NCI-H1436 (cell line): ENCODE data around the gene SLX9.

Experiments used
- DNase-seq: peaks from one replicate; lab custom pipeline; 2025; lab: John Stamatoyannopoulos, UW

Gene SLX9

GRCh38 chr21:44977616-44978340 is 37.9 kb downstream of the SLX9 start:
- DNase-seq: no peak

GRCh38 chr21:44979687-44980561 is 40.1 kb downstream of the SLX9 start:
- DNase-seq: no peak

GRCh38 chr21:44980562-44981489 is 41.0 kb downstream of the SLX9 start:
- DNase-seq: no peak

GRCh38 chr21:44982558-44983250 is 42.9 kb downstream of the SLX9 start:
- no peak for DNase-seq

GRCh38 chr21:44983421-44984206 is 43.8 kb downstream of the SLX9 start:
- DNase-seq: no peak

GRCh38 chr21:44984428-44984791 is 44.6 kb downstream of the SLX9 start:
- DNase-seq: no peak

GRCh38 chr21:44984792-44985440 is 45.1 kb downstream of the SLX9 start:
- DNase-seq: no peak

- no peak for DNase-seq
Measured at GRCh38 chr21:44985441-44986401, 45.9 kb downstream of the SLX9 start.

GRCh38 chr21:44986471-44987291 is 46.9 kb downstream of the SLX9 start:
- no peak for DNase-seq

GRCh38 chr21:44987301-44987885 is 47.6 kb downstream of the SLX9 start:
- no peak for DNase-seq

GRCh38 chr21:44987886-44988606 is 48.2 kb downstream of the SLX9 start:
- no peak for DNase-seq

- DNase-seq: no peak
Measured at GRCh38 chr21:44988607-44989536, 49.0 kb downstream of the SLX9 start.

GRCh38 chr21:44989537-44989886 is 49.7 kb downstream of the SLX9 start:
- no peak for DNase-seq

GRCh38 chr21:44989943-44990780 is 50.3 kb downstream of the SLX9 start:
- DNase-seq: no peak

- DNase-seq: no peak
Measured at GRCh38 chr21:44990921-44991320, 51.1 kb downstream of the SLX9 start.
